Smooth muscle cell (in vitro differentiated cells): ENCODE results near the gene SLC19A1. TPM values are rescaled to one million over a fixed set of nuclear protein-coding genes. Genes with fewer than 3 reads are reported as not detected.

ENCODE experiments used
- DNase-seq: peaks from one replicate; lab custom pipeline; 2025; ENCODE audit not compliant: unreplicated experiment; lab: John Stamatoyannopoulos, UW
- H2AFZ ChIP-seq: fragments of 200-600 bp; sonication (generic); 2 replicates; pipeline ENCODE4 v1.6.0; 2016; ENCODE audit warnings: antibody characterized with exemption, low read depth, mild to moderate bottlenecking
- H3F3A ChIP-seq: fragments of 200-600 bp; sonication (generic); 2 replicates; pipeline ENCODE4 v1.6.0; 2017; ENCODE audit warnings: antibody characterized with exemption, low read depth
- H3K27ac ChIP-seq: fragments of 200-600 bp; sonication (generic); 2 replicates; pipeline ENCODE4 v1.5.1; 2016; ENCODE audit warnings: low read depth, mild to moderate bottlenecking
- H3K27me3 ChIP-seq: fragments of 200-600 bp; sonication (generic); 2 replicates; pipeline ENCODE4 v1.6.1; 2016; ENCODE audit warnings: low read depth, mild to moderate bottlenecking
- H3K36me3 ChIP-seq: fragments of 200-600 bp; sonication (generic); 2 replicates; pipeline ENCODE4 v1.5.1; 2016; ENCODE audit warnings: low read depth
- H3K4me1 ChIP-seq: fragments of 200-600 bp; sonication (generic); 2 replicates; pipeline ENCODE4 v1.5.1; 2016; ENCODE audit warnings: low read depth
- H3K4me2 ChIP-seq: fragments of 200-600 bp; sonication (generic); 2 replicates; pipeline ENCODE4 v1.6.0; 2016; ENCODE audit warnings: mild to moderate bottlenecking
- H3K4me3 ChIP-seq: fragments of 200-600 bp; sonication (generic); 2 replicates; pipeline ENCODE4 v1.5.1; 2016; ENCODE audit warnings: mild to moderate bottlenecking
- H3K79me2 ChIP-seq: fragments of 200-600 bp; sonication (generic); 2 replicates; pipeline ENCODE4 v1.6.0; 2016; ENCODE audit warnings: low read depth, mild to moderate bottlenecking
- H3K9ac ChIP-seq: fragments of 200-600 bp; sonication (generic); 2 replicates; pipeline ENCODE4 v1.6.0; 2016; ENCODE audit warnings: low read depth
- H3K9me3 ChIP-seq: fragments of 200-600 bp; sonication (generic); replicated peaks from 2 replicates; pipeline ENCODE4 v1.5.1; 2016; ENCODE audit warnings: low read depth
- H4K20me1 ChIP-seq: fragments of 200-600 bp; sonication (generic); 2 replicates; pipeline ENCODE4 v1.6.0; 2016; ENCODE audit warnings: low read depth
- WGBS: methylation state at CpG from one replicate; pipeline ENCODE4 v1.1.7; 2016; ENCODE audit warnings: low lambda C conversion rate; 5-methylcytosine and 5-hydroxymethylcytosine counted together
- polyA plus RNA-seq: library from polyadenylated mRNA; unstranded; fragments of >200 nt; fragmentation: Nextera tagmentation; extraction: Ambion mirVana; gene quantifications from 2 replicates; pipeline ENCODE4 v1.2.1, GENCODE V29; 2016
- total RNA-seq: library from RNA; depleted of rRNA; stranded (reverse); fragments of >200 nt; gene quantifications from 2 replicates; pipeline ENCODE4 v1.2.3, GENCODE V29; 2014
- TF ChIP-seq, protein P1 (sequence below): fragments of 200-600 bp; sonication (generic); IDR thresholded peaks from 2 replicates; pipeline ENCODE4 v1.5.1; 2017; ENCODE audit warnings: borderline replicate concordance, mild to moderate bottlenecking, antibody characterized with exemption; ENCODE audit not compliant: insufficient read depth, poor library complexity, severe bottlenecking

Gene SLC19A1
- total and polyA plus RNA-seq, 2 experiments from 2014 or later, result 2.3 to 33.2 TPM

DNA sequence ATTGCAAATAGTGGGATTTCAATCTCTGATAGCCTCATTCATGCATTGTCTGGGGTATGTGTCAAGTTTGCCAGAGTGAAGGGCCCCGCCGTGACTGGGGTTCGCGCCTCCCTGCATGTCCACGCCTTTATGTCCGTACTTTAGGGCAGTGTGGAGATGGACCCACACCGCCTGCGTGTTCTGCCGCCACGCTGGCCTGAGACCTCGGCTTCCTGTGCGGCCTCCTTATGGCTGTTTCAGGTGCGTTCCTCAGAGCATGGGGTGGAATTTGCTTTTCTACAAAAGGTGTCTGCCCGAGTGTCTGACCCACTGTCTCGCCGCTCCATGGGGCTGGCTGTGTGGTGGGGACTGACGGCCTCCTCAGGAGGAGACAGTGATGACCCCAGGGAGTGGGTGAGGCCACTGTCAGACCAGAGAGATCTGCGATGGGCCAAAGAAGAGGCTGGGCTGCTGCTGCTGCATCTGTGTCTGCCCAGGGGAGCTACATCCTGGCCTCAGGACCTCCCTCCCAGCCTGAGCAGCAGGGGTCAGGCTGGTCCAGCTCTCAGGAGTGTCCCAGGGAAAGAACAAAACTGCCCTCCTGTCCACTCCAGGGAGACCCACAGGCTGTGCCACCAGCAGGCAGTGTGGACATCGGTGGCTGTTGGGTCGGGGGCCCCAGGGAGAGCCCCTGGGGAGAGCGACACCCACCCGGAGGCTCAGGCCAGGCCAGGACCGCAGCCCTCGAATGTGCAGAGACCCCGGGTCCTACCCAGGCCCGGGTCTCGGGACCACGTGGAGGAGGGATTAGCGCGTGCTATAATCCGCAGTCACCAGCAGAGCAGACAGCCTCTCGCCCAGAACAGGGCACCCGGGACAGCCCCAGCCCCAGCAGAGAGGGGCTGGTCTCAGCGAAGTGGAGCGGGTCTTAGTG is 9.8 kb upstream of the SLC19A1 start:
- H3K9ac ChIP-seq, result no peak overlapping the region
- TF ChIP-seq, protein P1, sequence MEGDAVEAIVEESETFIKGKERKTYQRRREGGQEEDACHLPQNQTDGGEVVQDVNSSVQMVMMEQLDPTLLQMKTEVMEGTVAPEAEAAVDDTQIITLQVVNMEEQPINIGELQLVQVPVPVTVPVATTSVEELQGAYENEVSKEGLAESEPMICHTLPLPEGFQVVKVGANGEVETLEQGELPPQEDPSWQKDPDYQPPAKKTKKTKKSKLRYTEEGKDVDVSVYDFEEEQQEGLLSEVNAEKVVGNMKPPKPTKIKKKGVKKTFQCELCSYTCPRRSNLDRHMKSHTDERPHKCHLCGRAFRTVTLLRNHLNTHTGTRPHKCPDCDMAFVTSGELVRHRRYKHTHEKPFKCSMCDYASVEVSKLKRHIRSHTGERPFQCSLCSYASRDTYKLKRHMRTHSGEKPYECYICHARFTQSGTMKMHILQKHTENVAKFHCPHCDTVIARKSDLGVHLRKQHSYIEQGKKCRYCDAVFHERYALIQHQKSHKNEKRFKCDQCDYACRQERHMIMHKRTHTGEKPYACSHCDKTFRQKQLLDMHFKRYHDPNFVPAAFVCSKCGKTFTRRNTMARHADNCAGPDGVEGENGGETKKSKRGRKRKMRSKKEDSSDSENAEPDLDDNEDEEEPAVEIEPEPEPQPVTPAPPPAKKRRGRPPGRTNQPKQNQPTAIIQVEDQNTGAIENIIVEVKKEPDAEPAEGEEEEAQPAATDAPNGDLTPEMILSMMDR, result no peak
- no peak overlapping the region for H3K27ac ChIP-seq
- no peaks in the 10 kb centered on the region for H3K36me3 ChIP-seq
- H3K9me3 ChIP-seq, result no peaks in the 10 kb centered on the region
- no peaks in the 10 kb centered on the region for H3K27me3 ChIP-seq
- H2AFZ ChIP-seq, result no peak overlapping the region
- peaks cover 3% of the 10 kb centered on the region for H3K4me1 ChIP-seq
- no peaks in the 10 kb centered on the region for H3K79me2 ChIP-seq
- no peaks in the 10 kb centered on the region for H3F3A ChIP-seq
- H3K4me3 ChIP-seq, result no peak overlapping the region
- WGBS, result 94% methylated on average over 34 of the region's 35 CpGs
- H3K4me2 ChIP-seq, result no peak overlapping the region
- no peaks in the 10 kb centered on the region for H4K20me1 ChIP-seq
- DNase-seq, result no peak

DNA sequence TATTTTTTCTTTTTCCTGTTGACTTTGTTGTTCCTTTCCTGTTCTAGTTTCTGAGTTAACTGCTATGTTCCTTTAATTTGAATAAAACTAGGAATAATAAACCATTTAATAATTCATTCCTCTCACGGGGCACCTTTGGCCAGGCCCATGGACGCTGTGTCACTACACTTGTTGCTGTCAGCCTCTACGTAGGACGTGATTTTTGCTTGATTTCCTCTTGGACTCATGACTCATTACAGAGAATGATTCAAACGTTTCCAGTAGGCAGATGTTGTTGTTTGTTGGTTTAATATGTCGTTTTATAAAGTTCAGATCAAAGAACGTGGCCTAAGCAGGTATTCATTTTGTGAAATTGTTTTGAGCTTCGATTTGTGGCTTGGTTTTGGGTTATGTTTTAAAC is 9.1 kb upstream of the SLC19A1 start:
- H3K36me3 ChIP-seq, result no peaks in the 10 kb centered on the region
- H3K9me3 ChIP-seq, result no peaks in the 10 kb centered on the region
- H3K4me1 ChIP-seq, result peaks cover 3% of the 10 kb centered on the region
- no peak overlapping the region for H3K9ac ChIP-seq
- 57% methylated on average over 8 of the region's 8 CpGs for WGBS
- H2AFZ ChIP-seq, result no peak overlapping the region
- no peaks in the 10 kb centered on the region for H4K20me1 ChIP-seq
- H3K27ac ChIP-seq, result no peak overlapping the region
- no peak overlapping the region for H3K4me3 ChIP-seq
- H3K4me2 ChIP-seq, result no peak overlapping the region
- no peaks in the 10 kb centered on the region for H3K27me3 ChIP-seq
- no peaks in the 10 kb centered on the region for H3K79me2 ChIP-seq
- TF ChIP-seq, protein P1, result no peak
- DNase-seq, result no peak
- H3F3A ChIP-seq, result no peaks in the 10 kb centered on the region

DNA sequence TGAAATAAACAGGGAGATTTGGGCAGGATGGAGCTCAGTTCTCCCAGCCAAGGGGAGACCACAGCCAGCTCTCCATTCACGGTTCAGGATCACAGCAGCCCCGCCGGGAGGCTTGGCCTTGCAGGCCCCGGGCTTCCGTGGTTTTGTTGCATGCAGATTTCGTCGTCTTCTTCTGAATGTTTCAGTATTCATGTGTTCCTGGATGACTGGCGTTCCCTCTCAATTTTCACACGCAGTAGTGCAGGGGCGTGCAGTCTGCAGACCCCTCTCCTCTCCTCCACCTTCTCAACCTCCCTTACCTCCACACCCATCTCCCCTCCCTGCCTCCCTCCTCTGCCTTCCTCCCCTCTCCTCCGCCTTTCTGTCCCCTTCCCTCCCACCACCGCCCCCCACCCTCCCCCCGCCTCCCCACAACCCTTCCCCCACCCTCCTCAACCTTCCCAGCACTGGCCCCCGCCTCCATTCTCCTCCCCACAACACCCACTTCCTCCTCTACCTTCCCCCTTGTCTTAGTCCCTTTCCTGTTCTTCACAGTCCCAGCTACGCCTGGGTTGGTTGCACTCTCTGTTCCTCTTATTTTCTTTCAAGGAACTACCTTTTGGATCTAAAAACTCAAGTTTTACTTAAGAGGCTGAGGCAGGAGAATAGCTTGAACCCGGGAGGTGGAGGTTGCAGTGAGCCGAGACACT is 8.4 kb upstream of the SLC19A1 start:
- Histone ChIP-seq H3K9ac (no peak overlapping the region), H3K79me2 (no peaks in the 10 kb centered on the region), H3F3A (no peaks in the 10 kb centered on the region), H3K4me1 (peaks cover 3% of the 10 kb centered on the region), H3K4me2 (no peak overlapping the region), H3K27ac (no peak overlapping the region), H3K27me3 (no peaks in the 10 kb centered on the region), H2AFZ (no peak overlapping the region), H3K4me3 (no peak overlapping the region), H3K36me3 (no peaks in the 10 kb centered on the region), H4K20me1 (no peaks in the 10 kb centered on the region), H3K9me3 (no peaks in the 10 kb centered on the region)
- WGBS, result 62% methylated on average over 14 of the region's 17 CpGs
- no peak for DNase-seq
- TF ChIP-seq, protein P1, result no peak
